Renal cortex interstitium (tissue), 11 donors: ENCODE results near the gene FNIP2. TPM values are rescaled to one million over a fixed set of nuclear protein-coding genes. Genes with fewer than 3 reads are reported as not detected.
"Not testable (repeated sequence)": the region's sequence is repeated elsewhere in the genome, so short reads cannot be mapped to it uniquely, and the experiment has no call there.

Experiments
- DNase-seq, 11 donors: peaks; one replicate each; pipeline ENCODE4 v3.0.0-alpha.2; 2013; ENCODE audit warnings: low read depth in 9 of 11, low spot score in 4 of 11; ENCODE audit errors: extremely low read depth in 1 of 11
- polyA plus RNA-seq, 3 donors: library from polyadenylated mRNA; unstranded; fragments of 120-200 nt; gene quantifications; one replicate each; pipeline ENCODE4 v1.2.1, GENCODE V29; 2013; ENCODE audit not compliant: insufficient read length in 3 of 3

The FNIP2 gene
- polyA plus RNA-seq, 3 donors = 43.2 to 52.6 (median 48.0) TPM

- DNase-seq = not testable (repeated sequence)
These were observed 158.9 kb downstream of the FNIP2 start for GRCh38 chr4:158927774-158928173.

GRCh38 chr4:158929939-158930638 lies 161.3 kb downstream of the FNIP2 start:
- no peak for DNase-seq

- DNase-seq = no peak
These were observed 161.8 kb downstream of the FNIP2 start for GRCh38 chr4:158930639-158930972.

GRCh38 chr4:158933236-158933635 lies 164.4 kb downstream of the FNIP2 start:
- no peak for DNase-seq

GRCh38 chr4:158934996-158935669 lies 166.3 kb downstream of the FNIP2 start:
- DNase-seq = no peak

- no peak for DNase-seq
These were observed 167.4 kb downstream of the FNIP2 start for GRCh38 chr4:158936238-158936637.

- peak in 7 of 11 donors; percentile 9 to 34 (median 13) for DNase-seq
These were observed 169.6 kb downstream of the FNIP2 start for GRCh38 chr4:158938220-158939044.

GRCh38 chr4:158940271-158940670 lies 171.4 kb downstream of the FNIP2 start:
- DNase-seq = no peak

- no peak for DNase-seq
These were observed 172.5 kb downstream of the FNIP2 start for GRCh38 chr4:158941321-158941720.

GRCh38 chr4:158941895-158942294 lies 173.1 kb downstream of the FNIP2 start:
- no peak for DNase-seq

GRCh38 chr4:158945529-158946108 lies 176.8 kb downstream of the FNIP2 start:
- DNase-seq = no peak

GRCh38 chr4:158946825-158947224 lies 178.0 kb downstream of the FNIP2 start:
- no peak for DNase-seq

GRCh38 chr4:158948071-158948470 lies 179.2 kb downstream of the FNIP2 start:
- DNase-seq = no peak

- DNase-seq = no peak
These were observed 180.3 kb downstream of the FNIP2 start for GRCh38 chr4:158949099-158949498.

- DNase-seq = not testable (repeated sequence)
These were observed 183.5 kb downstream of the FNIP2 start for GRCh38 chr4:158952221-158952774.

GRCh38 chr4:158956345-158956744 lies 187.5 kb downstream of the FNIP2 start:
- not testable (repeated sequence) for DNase-seq

- DNase-seq = not testable (repeated sequence)
These were observed 188.1 kb downstream of the FNIP2 start for GRCh38 chr4:158956918-158957317.
